ENCODE measurements around the gene CILP. TPM values are rescaled to one million over a fixed set of nuclear protein-coding genes. Genes with fewer than 3 reads are reported as not detected.

The CILP gene
- polyA plus RNA-seq, 4 donors: 0.67 to 8.7 (median 0.77) TPM

DNA sequence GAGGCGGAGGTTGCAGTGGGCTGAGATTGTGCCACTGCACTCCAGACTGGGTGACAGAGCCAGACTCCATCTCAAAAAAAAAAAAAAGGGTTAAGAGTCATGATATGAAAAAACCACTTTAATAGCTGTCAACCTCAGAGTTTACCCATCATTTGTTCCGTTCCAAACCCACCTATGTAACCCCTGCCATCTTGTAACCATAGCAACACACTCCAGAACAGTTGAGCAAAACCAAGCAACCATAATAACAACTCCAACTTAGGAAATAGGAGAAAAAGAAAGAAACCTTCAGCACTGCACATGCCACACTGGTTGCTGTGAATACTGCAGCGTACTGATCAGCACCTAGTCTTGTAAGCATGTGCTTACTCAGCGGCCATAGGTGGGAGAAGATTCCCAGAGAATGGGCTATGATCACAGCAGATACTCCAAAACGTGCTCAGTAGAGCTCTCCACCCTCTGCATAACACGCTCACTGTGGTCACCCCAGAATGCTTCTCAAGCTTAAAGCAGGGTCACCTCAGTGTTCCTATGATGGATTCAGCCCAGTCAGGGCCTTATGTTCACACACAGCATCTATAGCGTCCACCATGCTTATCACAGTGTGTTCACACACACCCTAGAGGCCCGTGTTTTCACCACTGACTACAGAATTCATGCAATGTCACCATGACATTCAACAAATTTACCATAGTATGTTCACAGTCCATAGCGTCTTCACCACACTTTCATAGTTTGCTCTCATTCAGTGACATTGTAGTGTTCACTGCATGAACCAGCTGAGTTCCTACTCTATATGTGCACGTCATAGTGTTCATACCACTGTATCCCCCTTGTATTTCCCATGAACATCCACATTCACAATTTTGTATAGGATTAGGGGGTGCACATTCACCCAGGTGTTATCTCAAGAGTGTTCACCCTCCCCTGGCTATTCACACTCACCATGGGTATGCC, 6.5 kb upstream of the CILP start:
- Histone ChIP-seq H3K4me3 (ENCODE audit: low read depth in 1 of 3, low read length in 3 of 3) (no peak overlapping the region), H3K27me3 (ENCODE audit: control insufficient read depth in 3 of 3, insufficient read depth in 3 of 3, low read length in 3 of 3) (no peaks in the 10 kb centered on the region), H3K4me1 (ENCODE audit: control insufficient read depth in 3 of 3, insufficient read depth in 2 of 3, low read depth in 1 of 3, low read length in 2 of 3) (peaks cover 0 to 14% (median 0%) of the 10 kb centered on the region in 3 donors), H3K9me3 (ENCODE audit: control insufficient read depth in 2 of 2, insufficient read depth in 1 of 2, low read depth in 1 of 2, low read length in 1 of 2) (no peaks in the 10 kb centered on the region), H3K27ac (ENCODE audit: low read depth in 1 of 3, low read length in 2 of 3) (no peak overlapping the region), H3K36me3 (ENCODE audit: control insufficient read depth in 3 of 3, insufficient read depth in 2 of 3, low read depth in 1 of 3, low read length in 3 of 3) (no peaks in the 10 kb centered on the region)
- FAIRE-seq (no peak), DNase-seq (no peak)
- 74 to 85% (median 80%) methylated on average over 10 of the region's 10 CpGs for WGBS, 3 donors

DNA sequence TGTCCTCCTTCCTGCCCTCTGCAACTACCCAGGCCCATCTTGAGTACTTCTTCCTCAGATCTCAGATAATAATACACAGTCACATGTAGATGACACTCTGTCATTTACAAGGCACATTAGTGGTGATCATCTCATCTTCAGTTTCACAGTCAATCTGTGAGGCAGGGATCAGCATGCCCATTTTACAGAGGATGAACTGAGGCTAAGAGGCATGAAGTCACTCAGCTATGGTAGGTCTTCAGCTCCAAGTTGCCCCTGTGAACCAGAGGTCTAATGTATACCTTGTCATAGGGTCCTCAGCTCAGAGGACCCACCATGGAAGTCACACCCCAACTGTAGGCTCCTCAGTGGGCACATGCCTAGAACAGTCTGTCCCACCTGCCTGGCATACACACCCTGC, 4.2 kb upstream of the CILP start:
- no peak for FAIRE-seq
- Histone ChIP-seq H3K27me3 (ENCODE audit: control insufficient read depth in 3 of 3, insufficient read depth in 3 of 3, low read length in 3 of 3) (no peaks in the 10 kb centered on the region), H3K4me1 (ENCODE audit: control insufficient read depth in 3 of 3, insufficient read depth in 2 of 3, low read depth in 1 of 3, low read length in 2 of 3) (peaks cover 0 to 8% (median 0%) of the 10 kb centered on the region in 3 donors), H3K27ac (ENCODE audit: low read depth in 1 of 3, low read length in 2 of 3) (no peak overlapping the region), H3K36me3 (ENCODE audit: control insufficient read depth in 3 of 3, insufficient read depth in 2 of 3, low read depth in 1 of 3, low read length in 3 of 3) (no peaks in the 10 kb centered on the region), H3K9me3 (ENCODE audit: control insufficient read depth in 2 of 2, insufficient read depth in 1 of 2, low read depth in 1 of 2, low read length in 1 of 2) (no peaks in the 10 kb centered on the region), H3K4me3 (ENCODE audit: low read depth in 1 of 3, low read length in 3 of 3) (no peak overlapping the region)
- DNase-seq: no peak

DNA sequence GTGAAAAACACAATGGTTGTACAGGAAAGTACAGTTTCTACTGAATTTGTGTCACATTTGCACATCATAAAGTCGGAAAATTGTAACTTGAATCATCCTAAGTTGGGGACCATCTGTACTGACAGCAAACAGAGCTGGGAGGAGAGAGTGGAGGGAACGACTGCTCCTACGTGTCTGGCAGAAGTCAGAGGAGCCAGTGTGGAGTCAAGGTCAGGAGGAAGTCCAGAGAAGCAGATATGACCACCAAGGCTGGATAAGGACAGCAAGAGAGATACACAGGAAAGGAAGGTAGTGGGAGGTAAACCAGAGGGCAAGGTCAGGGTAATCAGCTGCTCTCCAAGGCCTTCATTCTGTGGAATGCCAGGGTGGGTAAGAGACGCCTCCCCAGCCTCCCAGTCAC, 2.7 kb upstream of the CILP start:
- WGBS, 3 donors: 77 to 81% (median 81%) methylated on average over 4 of the region's 4 CpGs
- Histone ChIP-seq H3K9me3 (ENCODE audit: control insufficient read depth in 2 of 2, insufficient read depth in 1 of 2, low read depth in 1 of 2, low read length in 1 of 2) (no peaks in the 10 kb centered on the region), H3K27ac (ENCODE audit: low read depth in 1 of 3, low read length in 2 of 3) (no peak overlapping the region), H3K4me3 (ENCODE audit: low read depth in 1 of 3, low read length in 3 of 3) (no peak overlapping the region), H3K36me3 (ENCODE audit: control insufficient read depth in 3 of 3, insufficient read depth in 2 of 3, low read depth in 1 of 3, low read length in 3 of 3) (no peaks in the 10 kb centered on the region), H3K4me1 (ENCODE audit: control insufficient read depth in 3 of 3, insufficient read depth in 2 of 3, low read depth in 1 of 3, low read length in 2 of 3) (peaks cover 0 to 8% (median 0%) of the 10 kb centered on the region in 3 donors), H3K27me3 (ENCODE audit: control insufficient read depth in 3 of 3, insufficient read depth in 3 of 3, low read length in 3 of 3) (no peaks in the 10 kb centered on the region)
- FAIRE-seq: no peak
- no peak for DNase-seq

DNA sequence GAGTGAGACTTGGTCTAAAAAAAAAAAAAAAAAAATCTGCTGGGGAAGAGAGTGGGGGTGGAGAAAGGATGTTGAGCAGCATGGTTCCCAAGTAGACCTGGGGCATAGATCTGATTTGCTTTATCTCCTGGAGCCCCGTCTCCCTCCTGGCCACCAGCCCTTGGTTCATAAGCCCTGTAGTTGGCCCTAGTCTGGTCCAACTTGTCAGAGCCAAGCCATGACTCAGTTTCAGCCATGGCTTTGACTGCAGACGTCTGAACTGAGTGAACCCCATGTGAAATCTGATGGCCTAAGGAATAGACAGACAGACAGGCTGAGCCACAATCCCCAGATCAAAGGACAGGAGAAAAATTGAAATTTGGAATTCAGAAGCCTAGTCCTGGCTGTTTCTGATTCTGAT, 2.0 kb upstream of the CILP start:
- no peak for DNase-seq

DNA sequence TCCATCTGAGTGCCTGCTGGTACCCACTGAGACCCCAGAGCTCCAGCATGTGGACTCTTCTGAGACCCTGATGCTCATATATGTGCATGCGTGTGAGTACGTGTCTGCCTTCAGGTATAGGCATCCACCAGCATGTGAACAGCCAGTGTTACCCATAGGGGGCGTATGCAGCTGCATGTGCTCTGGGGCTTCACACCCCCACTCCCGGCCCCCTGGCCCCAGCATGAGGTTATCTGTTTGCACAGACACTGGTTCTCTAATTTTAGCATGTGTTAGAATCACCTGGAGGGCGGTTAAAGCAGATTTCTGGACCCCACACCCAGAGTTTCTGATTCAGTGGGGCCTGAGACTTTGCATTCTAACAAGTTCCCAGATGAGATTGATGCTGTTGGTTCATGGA, 824 bp upstream of the CILP start:
- 58 to 69% (median 66%) methylated on average over 5 of the region's 5 CpGs for WGBS, 3 donors
- Histone ChIP-seq H3K27ac (ENCODE audit: low read depth in 1 of 3, low read length in 2 of 3) (no peak overlapping the region), H3K36me3 (ENCODE audit: control insufficient read depth in 3 of 3, insufficient read depth in 2 of 3, low read depth in 1 of 3, low read length in 3 of 3) (no peaks in the 10 kb centered on the region), H3K27me3 (ENCODE audit: control insufficient read depth in 3 of 3, insufficient read depth in 3 of 3, low read length in 3 of 3) (no peaks in the 10 kb centered on the region), H3K4me3 (ENCODE audit: low read depth in 1 of 3, low read length in 3 of 3) (no peak overlapping the region), H3K4me1 (ENCODE audit: control insufficient read depth in 3 of 3, insufficient read depth in 2 of 3, low read depth in 1 of 3, low read length in 2 of 3) (peaks cover 0 to 8% (median 0%) of the 10 kb centered on the region in 3 donors), H3K9me3 (ENCODE audit: control insufficient read depth in 2 of 2, insufficient read depth in 1 of 2, low read depth in 1 of 2, low read length in 1 of 2) (no peaks in the 10 kb centered on the region)
- FAIRE-seq: no peak
- DNase-seq: peak; percentile 4 to 59

More for the DNA sequence above, 2.0 kb upstream of the CILP start:
- 58 to 75% (median 72%) methylated on average over 2 of the region's 2 CpGs for WGBS, 3 donors
- no peaks in the 10 kb centered on the region for H3K36me3 ChIP-seq (ENCODE audit: control insufficient read depth in 3 of 3, insufficient read depth in 2 of 3, low read depth in 1 of 3, low read length in 3 of 3)
- no peak overlapping the region for H3K27ac ChIP-seq (ENCODE audit: low read depth in 1 of 3, low read length in 2 of 3)
- no peak for FAIRE-seq
- H3K27me3 ChIP-seq (ENCODE audit: control insufficient read depth in 3 of 3, insufficient read depth in 3 of 3, low read length in 3 of 3): no peaks in the 10 kb centered on the region
- peaks cover 0 to 8% (median 0%) of the 10 kb centered on the region in 3 donors for H3K4me1 ChIP-seq (ENCODE audit: control insufficient read depth in 3 of 3, insufficient read depth in 2 of 3, low read depth in 1 of 3, low read length in 2 of 3)
- H3K9me3 ChIP-seq (ENCODE audit: control insufficient read depth in 2 of 2, insufficient read depth in 1 of 2, low read depth in 1 of 2, low read length in 1 of 2): no peaks in the 10 kb centered on the region
- no peak overlapping the region for H3K4me3 ChIP-seq (ENCODE audit: low read depth in 1 of 3, low read length in 3 of 3)

DNA sequence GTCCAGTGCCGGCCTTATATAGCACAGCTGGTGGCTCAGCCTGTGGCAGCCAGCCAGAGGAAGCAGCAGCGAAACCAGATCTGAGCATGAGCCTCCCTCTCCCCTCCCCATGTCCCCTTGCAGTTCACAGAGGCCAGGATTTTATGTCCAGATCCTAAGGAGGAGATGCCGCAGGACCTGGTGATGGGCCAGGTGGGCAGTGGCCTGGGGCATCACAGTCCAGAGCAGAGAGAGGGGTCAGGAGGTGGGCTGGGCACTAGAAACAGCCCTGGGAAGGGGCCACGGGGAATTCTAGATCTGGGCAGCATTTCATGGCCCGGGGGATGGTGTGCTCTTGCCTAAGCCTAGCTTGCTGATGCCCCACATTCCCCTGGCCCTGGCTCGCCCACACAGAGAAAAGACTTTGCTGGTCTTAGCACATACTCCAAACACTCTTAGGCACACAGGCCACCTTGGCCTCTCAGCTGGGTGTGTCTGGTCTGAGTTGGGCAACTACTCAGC, 259 bp upstream of the CILP start:
- Histone ChIP-seq H3K4me3 (ENCODE audit: low read depth in 1 of 3, low read length in 3 of 3) (no peak overlapping the region), H3K36me3 (ENCODE audit: control insufficient read depth in 3 of 3, insufficient read depth in 2 of 3, low read depth in 1 of 3, low read length in 3 of 3) (no peaks in the 10 kb centered on the region), H3K27me3 (ENCODE audit: control insufficient read depth in 3 of 3, insufficient read depth in 3 of 3, low read length in 3 of 3) (no peaks in the 10 kb centered on the region), H3K4me1 (ENCODE audit: control insufficient read depth in 3 of 3, insufficient read depth in 2 of 3, low read depth in 1 of 3, low read length in 2 of 3) (peaks cover 0 to 8% (median 0%) of the 10 kb centered on the region in 3 donors), H3K27ac (ENCODE audit: low read depth in 1 of 3, low read length in 2 of 3) (no peak overlapping the region), H3K9me3 (ENCODE audit: control insufficient read depth in 2 of 2, insufficient read depth in 1 of 2, low read depth in 1 of 2, low read length in 1 of 2) (no peaks in the 10 kb centered on the region)
- WGBS, 3 donors: 57 to 66% (median 65%) methylated on average over 6 of the region's 6 CpGs
- DNase-seq (peak in 1 of 2 donors; percentile 25), FAIRE-seq (no peak)

DNA sequence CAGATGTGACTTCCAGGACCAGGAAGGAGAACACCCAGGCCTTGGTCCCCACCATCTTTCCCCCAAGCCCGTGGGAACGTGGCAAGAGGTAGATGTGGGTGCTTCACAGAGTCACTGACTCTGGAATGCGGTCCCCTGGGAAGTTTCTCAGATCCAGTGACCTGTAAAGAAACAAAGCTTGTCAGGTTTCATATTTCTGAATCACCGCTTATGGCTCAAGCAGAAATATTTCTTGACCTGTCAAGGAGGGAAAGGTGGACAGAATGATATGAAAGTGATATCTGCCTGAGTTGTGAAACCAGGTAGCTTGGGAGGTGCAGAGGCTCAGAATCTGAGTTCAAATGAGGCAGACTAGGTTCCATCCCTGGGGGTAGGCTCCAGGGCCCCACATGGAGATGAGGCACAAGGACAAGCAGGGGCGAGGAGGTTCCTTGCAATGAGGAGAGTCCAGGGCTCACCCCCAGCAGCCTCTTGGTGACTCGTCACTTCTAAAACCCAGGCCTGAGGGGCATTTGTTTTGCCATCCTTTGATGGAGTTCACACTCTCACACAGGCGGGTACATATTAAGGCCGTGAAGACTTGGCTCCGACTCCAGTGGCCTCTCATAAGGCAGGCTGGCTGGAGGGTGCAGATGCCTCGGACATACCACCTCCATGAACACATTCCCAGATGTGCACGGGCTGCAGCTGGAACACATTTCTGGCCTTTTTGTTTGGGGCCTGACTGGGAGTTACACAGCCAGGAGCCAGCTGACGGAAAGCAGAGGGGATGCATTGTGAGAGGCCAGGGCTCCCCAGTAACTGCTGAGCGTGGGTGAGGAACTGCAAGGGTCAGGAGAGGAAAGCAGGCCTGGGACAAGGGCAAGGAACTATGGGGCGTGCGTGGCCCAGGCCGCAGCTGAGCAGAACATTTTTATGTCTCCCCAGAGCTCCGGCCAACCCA, 1.3 kb downstream of the CILP start:
- DNase-seq (no peak), FAIRE-seq (no peak)
- no peaks in the 10 kb centered on the region for H3K36me3 ChIP-seq (ENCODE audit: control insufficient read depth in 3 of 3, insufficient read depth in 2 of 3, low read depth in 1 of 3, low read length in 3 of 3)
- H3K27ac ChIP-seq (ENCODE audit: low read depth in 1 of 3, low read length in 2 of 3): no peak overlapping the region
- no peak overlapping the region for H3K4me3 ChIP-seq (ENCODE audit: low read depth in 1 of 3, low read length in 3 of 3)
- H3K9me3 ChIP-seq (ENCODE audit: control insufficient read depth in 2 of 2, insufficient read depth in 1 of 2, low read depth in 1 of 2, low read length in 1 of 2): no peaks in the 10 kb centered on the region
- H3K4me1 ChIP-seq (ENCODE audit: control insufficient read depth in 3 of 3, insufficient read depth in 2 of 3, low read depth in 1 of 3, low read length in 2 of 3): peaks cover 0 to 8% (median 0%) of the 10 kb centered on the region in 3 donors
- no peaks in the 10 kb centered on the region for H3K27me3 ChIP-seq (ENCODE audit: control insufficient read depth in 3 of 3, insufficient read depth in 3 of 3, low read length in 3 of 3)
- 80 to 82% (median 80%) methylated on average over 17 of the region's 17 CpGs for WGBS, 3 donors

DNA sequence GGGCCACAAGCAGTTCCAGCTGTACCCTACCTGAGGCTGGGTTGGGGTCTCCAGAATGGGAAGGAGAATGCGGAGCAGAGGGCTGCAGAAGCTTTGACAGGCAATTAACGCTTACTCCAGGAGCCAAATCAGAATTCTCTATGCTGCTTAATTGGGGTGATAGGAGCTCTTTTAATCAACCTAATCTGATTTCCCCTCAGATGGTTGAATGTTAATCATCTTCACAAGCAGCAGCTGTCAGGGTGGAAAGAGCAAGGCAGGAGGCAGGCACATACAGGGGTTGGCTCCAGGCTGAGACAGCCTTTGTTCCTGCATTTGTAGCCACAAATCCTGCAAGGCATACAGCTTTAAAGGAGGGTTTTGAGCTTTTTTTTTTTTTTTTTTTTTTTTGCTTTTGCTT, 2.6 kb downstream of the CILP start:
- 94 to 98% (median 96%) methylated on average over 2 of the region's 2 CpGs for WGBS, 3 donors
- Histone ChIP-seq H3K27ac (ENCODE audit: low read depth in 1 of 3, low read length in 2 of 3) (no peak overlapping the region), H3K4me1 (ENCODE audit: control insufficient read depth in 3 of 3, insufficient read depth in 2 of 3, low read depth in 1 of 3, low read length in 2 of 3) (peaks cover 0 to 8% (median 0%) of the 10 kb centered on the region in 3 donors), H3K36me3 (ENCODE audit: control insufficient read depth in 3 of 3, insufficient read depth in 2 of 3, low read depth in 1 of 3, low read length in 3 of 3) (no peaks in the 10 kb centered on the region), H3K4me3 (ENCODE audit: low read depth in 1 of 3, low read length in 3 of 3) (no peak overlapping the region), H3K27me3 (ENCODE audit: control insufficient read depth in 3 of 3, insufficient read depth in 3 of 3, low read length in 3 of 3) (no peaks in the 10 kb centered on the region), H3K9me3 (ENCODE audit: control insufficient read depth in 2 of 2, insufficient read depth in 1 of 2, low read depth in 1 of 2, low read length in 1 of 2) (no peaks in the 10 kb centered on the region)
- FAIRE-seq: no peak
- no peak for DNase-seq
